ENCODE measurements around the gene LASP1NB.

The LASP1NB gene

GRCh38 chr17:38906460-38907228 lies 18.8 kb upstream of the LASP1NB start:
- peak overlapping the region; percentile 39 for H3K27ac ChIP-seq (ENCODE audit: low read depth, low read length)
- no peaks in the 10 kb centered on the region for H3K9me3 ChIP-seq (ENCODE audit: control insufficient read depth, insufficient read depth, low read length)
- H3K27me3 ChIP-seq (ENCODE audit: control insufficient read depth, insufficient read depth, low read length): no peaks in the 10 kb centered on the region
- no peak overlapping the region for H3K4me3 ChIP-seq (ENCODE audit: low read depth, low read length)
- ChIA-PET POLR2A (interaction anchor here (0.9 to 2.0 kb wide), 2 partner anchors 33 to 37 kb away, joined by 3 to 7 read pairs; partner anchors contain the start of gene LASP1), CTCF (interaction anchor here (2.0 kb wide), 1 partner anchor 246 kb away, joined by 11 read pairs; no protein-coding TSS in a partner anchor)
- DNase-seq (ENCODE audit: low read depth, low spot score): no peak
- TF ChIP-seq CTCF (IDR thresholded peaks at IDR 0.05; ENCODE audit: low read depth, low read length): no peak

GRCh38 chr17:38907930-38908675 lies 17.3 kb upstream of the LASP1NB start:
- ChIA-PET CTCF (interaction anchor here (2.0 kb wide), 1 partner anchor 245 kb away, joined by 11 read pairs; no protein-coding TSS in a partner anchor), POLR2A (no interaction called here)
- TF ChIP-seq CTCF (IDR thresholded peaks at IDR 0.05; ENCODE audit: low read depth, low read length): no peak
- no peak overlapping the region for H3K4me3 ChIP-seq (ENCODE audit: low read depth, low read length)
- no peak for DNase-seq (ENCODE audit: low read depth, low spot score)
- no peaks in the 10 kb centered on the region for H3K27me3 ChIP-seq (ENCODE audit: control insufficient read depth, insufficient read depth, low read length)
- H3K27ac ChIP-seq (ENCODE audit: low read depth, low read length): no peak overlapping the region
- H3K9me3 ChIP-seq (ENCODE audit: control insufficient read depth, insufficient read depth, low read length): no peaks in the 10 kb centered on the region; the same call in 1 of the 2 replicates

GRCh38 chr17:38908676-38909181 lies 16.7 kb upstream of the LASP1NB start:
- Histone ChIP-seq H3K4me3 (ENCODE audit: low read depth, low read length) (no peak overlapping the region), H3K27ac (ENCODE audit: low read depth, low read length) (no peak overlapping the region), H3K27me3 (ENCODE audit: control insufficient read depth, insufficient read depth, low read length) (no peaks in the 10 kb centered on the region), H3K9me3 (ENCODE audit: control insufficient read depth, insufficient read depth, low read length) (no peaks in the 10 kb centered on the region; the same call in 1 of the 2 replicates)
- TF ChIP-seq CTCF (IDR thresholded peaks at IDR 0.05; ENCODE audit: low read depth, low read length): no peak
- POLR2A ChIA-PET: no interaction called here
- CTCF ChIA-PET: interaction anchor here (0.7 to 0.9 kb wide), 2 partner anchors 31 to 244 kb away, joined by 4 to 9 read pairs; no protein-coding TSS in a partner anchor
- no peak for DNase-seq (ENCODE audit: low read depth, low spot score)

- CTCF ChIA-PET: interaction anchor here (1.0 to 1.4 kb wide), 2 partner anchors 22 to 243 kb away, joined by 3 to 5 read pairs; no protein-coding TSS in a partner anchor
- TF ChIP-seq CTCF (IDR thresholded peaks at IDR 0.05; ENCODE audit: low read depth, low read length): no peak
- POLR2A ChIA-PET: interaction anchor here (0.6 kb wide), 1 partner anchor 37 kb away, joined by 3 read pairs; no protein-coding TSS in a partner anchor
- H3K9me3 ChIP-seq (ENCODE audit: control insufficient read depth, insufficient read depth, low read length): no peaks in the 10 kb centered on the region; the same call in 1 of the 2 replicates
- H3K4me3 ChIP-seq (ENCODE audit: low read depth, low read length): no peak overlapping the region
- no peak overlapping the region for H3K27ac ChIP-seq (ENCODE audit: low read depth, low read length)
- DNase-seq (ENCODE audit: low read depth, low spot score): no peak
- H3K27me3 ChIP-seq (ENCODE audit: control insufficient read depth, insufficient read depth, low read length): no peaks in the 10 kb centered on the region
Measured at GRCh38 chr17:38910325-38910724, 15.1 kb upstream of the LASP1NB start.

Measured in AG04450 (cell line).